Astrocyte of the hippocampus (primary cell): ENCODE data around the gene ARHGAP26.
"Not testable (repeated sequence)": the region's sequence is repeated elsewhere in the genome, so short reads cannot be mapped to it uniquely, and the experiment has no call there.

Experiments
- DNase-seq: peaks from one replicate; pipeline ENCODE4 v3.0.0; 2011; ENCODE audit warnings: low read depth, low spot score

The ARHGAP26 gene

GRCh38 chr5:143203301-143203956, 433.3 kb downstream of the ARHGAP26 start:
- DNase-seq = not testable (repeated sequence)

GRCh38 chr5:143204474-143205246, 434.5 kb downstream of the ARHGAP26 start:
- peak; percentile 51 for DNase-seq

GRCh38 chr5:143205386-143205785, 435.2 kb downstream of the ARHGAP26 start:
- peak; percentile 92 for DNase-seq

GRCh38 chr5:143205883-143206195, 435.7 kb downstream of the ARHGAP26 start:
- no peak for DNase-seq

- no peak for DNase-seq
Observed at GRCh38 chr5:143206196-143207053, 436.2 kb downstream of the ARHGAP26 start.

- DNase-seq = no peak
Observed at GRCh38 chr5:143207058-143207457, 436.9 kb downstream of the ARHGAP26 start.

- DNase-seq = no peak
Observed at GRCh38 chr5:143207563-143208364, 437.6 kb downstream of the ARHGAP26 start.

- DNase-seq = no peak
Observed at GRCh38 chr5:143208365-143208641, 438.1 kb downstream of the ARHGAP26 start.

DNA sequence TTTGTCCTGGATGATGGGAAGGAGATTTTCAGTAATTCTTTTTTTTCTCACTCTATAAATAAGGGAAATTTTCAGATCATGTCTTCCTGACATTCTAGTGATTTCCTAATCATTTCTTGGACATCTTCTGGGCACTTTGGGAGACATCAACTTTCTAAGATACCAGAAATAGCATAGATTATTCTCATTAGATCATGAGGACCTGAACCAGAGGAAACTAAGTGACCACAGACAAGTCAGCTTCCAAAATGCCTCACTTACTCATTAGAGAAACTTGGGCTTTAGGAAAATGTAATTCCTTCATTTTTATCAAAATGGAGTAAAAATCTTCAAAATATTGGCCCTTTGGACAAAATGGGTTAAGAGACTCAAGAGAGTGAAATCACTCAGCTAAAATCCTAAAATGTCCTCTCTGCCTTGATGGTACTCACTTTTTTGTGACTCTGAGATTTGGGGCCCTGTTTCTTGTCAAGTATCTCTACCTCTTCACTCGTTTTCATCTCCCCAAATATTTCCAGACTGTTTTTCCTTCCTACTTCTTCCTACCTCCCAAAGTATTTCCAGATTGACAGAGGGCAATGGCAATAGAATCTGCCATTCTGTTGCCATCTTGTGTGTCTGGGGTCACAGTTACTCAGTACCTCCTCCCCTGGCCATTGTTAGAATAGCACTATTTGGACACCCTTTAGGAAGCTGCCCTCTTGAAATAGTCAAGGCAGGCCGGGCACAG, 438.8 kb downstream of the ARHGAP26 start:
- DNase-seq = no peak

GRCh38 chr5:143209881-143210395, 439.8 kb downstream of the ARHGAP26 start:
- no peak for DNase-seq

DNA sequence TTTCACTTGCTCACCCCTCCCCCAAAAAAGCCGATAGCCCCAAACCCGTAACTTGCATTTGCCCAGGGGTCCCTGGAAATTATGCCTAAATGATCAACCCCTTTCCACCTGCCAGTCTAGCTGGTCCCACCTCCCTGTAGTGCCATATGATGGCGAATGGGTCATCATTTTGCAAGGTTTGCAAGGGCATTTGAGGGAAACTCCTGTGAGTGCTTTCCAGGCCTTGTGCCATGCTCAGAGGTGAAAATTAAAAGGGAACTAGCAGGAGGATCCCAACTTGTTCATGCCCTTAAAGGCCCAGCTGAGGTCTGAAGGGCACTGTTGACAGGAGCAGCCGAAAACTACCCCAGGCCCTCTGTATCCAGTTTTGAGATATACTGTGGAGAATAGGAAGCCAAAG, 440.4 kb downstream of the ARHGAP26 start:
- DNase-seq = no peak

DNA sequence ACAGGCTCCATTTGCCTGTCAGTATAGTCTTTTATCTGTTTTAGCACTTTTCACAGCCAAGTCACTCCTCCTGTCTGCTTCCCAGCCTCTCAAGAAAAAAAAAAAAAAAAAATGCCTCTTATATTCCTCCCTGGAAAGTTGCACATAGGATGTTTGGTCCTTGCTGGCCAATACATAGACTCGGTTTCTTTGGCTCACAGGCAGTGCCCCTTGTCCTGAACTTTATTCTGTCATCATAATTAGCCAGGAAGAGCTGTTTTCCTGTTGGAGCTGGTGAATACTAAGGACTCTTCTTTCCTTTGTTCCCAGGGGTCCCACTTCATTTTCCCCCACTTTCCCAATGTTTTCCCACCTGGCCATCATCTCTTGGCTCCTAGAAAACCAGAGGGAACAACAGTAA, 442.1 kb downstream of the ARHGAP26 start:
- no peak for DNase-seq

GRCh38 chr5:143213231-143213850, 443.2 kb downstream of the ARHGAP26 start:
- DNase-seq = peak; percentile 43

DNA sequence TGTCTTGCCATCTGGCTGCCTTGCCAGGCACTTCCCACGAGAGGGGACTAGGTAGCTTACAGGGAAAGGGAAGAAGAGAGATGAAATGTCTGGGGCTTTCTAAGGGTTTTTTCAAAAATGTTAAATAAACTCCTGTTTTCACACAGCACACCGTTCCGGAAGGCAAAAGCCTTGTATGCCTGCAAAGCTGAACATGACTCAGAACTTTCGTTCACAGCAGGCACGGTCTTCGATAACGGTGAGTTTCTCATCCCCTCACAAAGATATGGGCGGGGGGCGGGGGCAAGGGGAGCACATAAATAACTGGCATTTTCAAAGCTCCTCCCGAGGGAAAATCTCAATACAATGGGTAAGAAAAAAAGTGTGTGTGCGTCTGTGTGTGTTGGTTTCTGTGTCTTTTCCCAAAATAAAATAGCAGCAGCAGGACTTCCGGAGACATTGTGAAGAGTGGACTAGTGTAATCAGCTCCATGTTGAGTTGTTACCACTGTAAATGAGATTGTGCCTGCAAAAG, 443.7 kb downstream of the ARHGAP26 start:
- peak; percentile 57 for DNase-seq

GRCh38 chr5:143214458-143214857, 444.3 kb downstream of the ARHGAP26 start:
- DNase-seq = no peak

GRCh38 chr5:143214890-143215289, 444.7 kb downstream of the ARHGAP26 start:
- DNase-seq = no peak

DNA sequence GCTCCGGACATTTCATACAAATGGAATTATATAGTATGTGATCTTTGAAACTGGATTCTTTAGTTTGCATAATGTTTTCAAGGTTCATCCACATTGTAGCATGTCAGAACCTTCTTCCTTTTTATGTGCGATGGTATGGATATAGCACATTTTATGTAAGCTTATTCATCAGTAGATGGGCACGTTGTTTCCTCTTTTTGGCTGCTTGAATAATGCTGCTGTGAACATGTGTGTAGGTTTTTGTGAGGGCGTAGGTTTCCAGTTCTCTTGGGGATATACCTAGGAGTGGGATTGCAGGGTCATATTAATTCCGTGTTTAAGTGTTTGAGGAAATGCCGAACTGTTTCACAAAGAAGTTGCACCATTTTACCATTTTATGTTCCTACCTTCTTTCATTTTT, 445.5 kb downstream of the ARHGAP26 start:
- no peak for DNase-seq

DNA sequence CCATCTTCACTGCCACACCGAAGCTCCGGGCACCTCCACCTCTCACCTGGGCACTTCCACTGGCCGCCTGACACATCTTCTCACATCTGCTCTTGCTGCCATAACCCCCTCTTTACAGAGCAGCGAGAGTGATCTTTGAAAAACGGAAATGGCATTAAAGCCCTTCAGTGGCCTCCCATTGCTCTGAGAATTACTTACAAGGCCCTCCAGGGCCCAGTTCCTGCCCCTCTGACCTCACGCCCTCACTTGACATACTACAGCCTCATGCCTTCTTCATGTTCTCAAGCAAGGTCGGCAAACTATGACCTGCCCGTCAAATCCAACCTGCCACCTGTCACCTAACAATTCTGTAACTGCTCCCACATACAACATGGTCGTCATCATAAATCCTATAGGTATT, 446.0 kb downstream of the ARHGAP26 start:
- DNase-seq = no peak

- DNase-seq = no peak
Observed at GRCh38 chr5:143217065-143217803, 447.1 kb downstream of the ARHGAP26 start.

GRCh38 chr5:143217804-143218160, 447.6 kb downstream of the ARHGAP26 start:
- DNase-seq = no peak
